Kidney (tissue), 14 donors: ENCODE results near the gene NR3C1. TPM values are rescaled to one million over a fixed set of nuclear protein-coding genes. Genes with fewer than 3 reads are reported as not detected.

Experiments used
- DNase-seq, 5 donors: peaks; one replicate each; pipeline ENCODE4 v3.0.0-alpha.2; 2013 to 2020
- FAIRE-seq: peaks from 2 replicates; lab custom pipeline; 2012; peaks lifted over from hg19 to GRCh38; lab: Jason Lieb, UNC
- H3K27ac ChIP-seq, 2 donors: one replicate each; pipeline ENCODE4 v1.7.0; 2013; ENCODE audit warnings: low read depth in 2 of 2, low read length in 2 of 2, inconsistent platforms in 1 of 2
- H3K27me3 ChIP-seq: one replicate; pipeline ENCODE4 v1.7.1; 2013; ENCODE audit warnings: low read length, inconsistent platforms; ENCODE audit not compliant: control insufficient read depth, insufficient read depth
- H3K36me3 ChIP-seq, 3 donors: one replicate each; pipeline versions ENCODE4 v1.7.0 to v1.7.1; 2013; ENCODE audit warnings: low read length in 3 of 3, control low read depth in 1 of 3, inconsistent platforms in 1 of 3; ENCODE audit not compliant: insufficient read depth in 3 of 3, control insufficient read depth in 2 of 3
- H3K4me1 ChIP-seq, 3 donors: one replicate each; pipeline versions ENCODE4 v1.7.0 to v1.7.1; 2013; ENCODE audit warnings: low read length in 3 of 3, inconsistent platforms in 1 of 3, low read depth in 1 of 3; ENCODE audit not compliant: control insufficient read depth in 2 of 3, insufficient read depth in 2 of 3
- H3K4me3 ChIP-seq, 3 donors: one replicate each; pipeline versions ENCODE4 v1.7.0 to v1.8.1; 2013; ENCODE audit warnings: low read length in 3 of 3, control low read depth in 1 of 3, inconsistent platforms in 1 of 3
- H3K9ac ChIP-seq, 3 donors: one replicate each; pipeline versions ENCODE4 v1.7.0 to v1.7.1; 2013; ENCODE audit warnings: low read length in 3 of 3, control low read depth in 1 of 3, inconsistent platforms in 1 of 3
- H3K9me3 ChIP-seq, 3 donors: one replicate each; pipeline versions ENCODE4 v1.7.0 to v1.7.1; 2013; ENCODE audit warnings: low read length in 3 of 3, control low read depth in 1 of 3, inconsistent platforms in 1 of 3; ENCODE audit not compliant: control insufficient read depth in 2 of 3, insufficient read depth in 1 of 3
- intact Hi-C: fragments of 100-400 bp; cut with DNase I; formaldehyde crosslinking; loops from one replicate; pipeline ENCODE4 v1.11.1; 2022
- polyA plus RNA-seq: library from polyadenylated mRNA; stranded (reverse); fragments of 350-450 nt; fragmentation: Illumina TruSeq; extraction: RNeasy Lipid Tissue Mini Kit (QIAGEN cat#74804); gene quantifications from one replicate; pipeline ENCODE4 v1.2.3, GENCODE V29; 2014; ENCODE audit warnings: low read depth, low replicate concordance; ENCODE audit not compliant: insufficient read depth
- total RNA-seq: library from RNA; stranded (reverse); fragmentation: NEBNext Ultra II Directional; extraction: Animal tissue kit (Norgen Biotek cat#: 25700); gene quantifications from one replicate; pipeline ENCODE4 v1.2.1, GENCODE V29; 2021
- TF ChIP-seq, protein P1 (sequence below): IDR thresholded peaks from 3 replicates; pipeline ENCODE4 v1.5.1; 2012; ENCODE audit warnings: mild to moderate bottlenecking, moderate library complexity, borderline replicate concordance; ENCODE audit not compliant: insufficient read depth; ENCODE audit errors: extremely low read depth
- donor health status: control.
- donor health status: control.
- donor health status: control.
- donor health status: control.
- donor health status: control.
- donor health status: DM: yes; HTN: yes; CAD: no.
- donor health status: Normal renal cell carcinoma (clear cell type).

Gene NR3C1
- total and polyA plus RNA-seq, 2 donors from 2014 or later: 23.4 to 69.0 TPM

DNA sequence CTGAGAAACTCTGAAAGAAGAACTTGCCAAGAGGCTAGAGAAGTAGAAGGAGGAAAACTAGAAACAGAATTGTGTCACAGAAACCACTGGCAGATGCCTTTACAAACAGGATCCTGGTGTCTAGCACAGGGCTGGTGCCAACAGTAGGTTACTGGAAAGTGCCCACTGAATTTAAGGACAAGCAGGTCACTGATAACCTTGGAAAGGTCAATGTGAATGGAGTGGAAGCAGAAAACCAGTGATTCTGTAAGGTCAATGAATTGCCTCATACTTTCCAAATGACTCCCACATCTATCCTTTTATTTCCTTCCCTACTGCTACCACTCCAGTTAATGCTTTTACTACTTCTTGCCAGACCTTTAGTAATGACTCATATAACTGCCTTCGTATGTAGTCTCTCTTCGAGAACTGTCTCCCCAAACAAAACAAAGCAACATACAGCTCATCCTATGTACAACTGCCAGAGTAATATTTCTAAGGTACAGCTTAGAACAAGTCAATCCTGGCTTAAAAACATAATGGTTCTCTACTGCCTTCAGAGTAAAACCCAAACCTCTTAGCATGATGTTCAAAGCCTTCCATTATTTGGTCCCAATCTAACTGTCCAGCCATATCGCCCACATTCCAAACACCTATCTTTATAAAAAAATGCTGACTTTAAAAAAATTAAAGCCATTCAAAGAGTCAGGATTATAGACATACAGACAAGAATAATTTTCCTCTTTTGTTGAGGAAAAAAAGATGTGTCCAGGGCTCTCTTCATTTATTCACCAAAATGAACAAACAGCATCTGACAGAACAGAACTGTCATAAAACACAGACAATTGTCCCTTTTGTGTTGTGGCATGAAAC is 52.5 kb downstream of the NR3C1 start:
- Histone ChIP-seq H3K4me1 (peaks cover 0 to 30% (median 18%) of the 10 kb centered on the region in 3 donors), H3K36me3 (no peaks in the 10 kb centered on the region), H3K4me3 (no peak overlapping the region), H3K27ac (no peak overlapping the region), H3K9ac (no peak overlapping the region), H3K27me3 (no peaks in the 10 kb centered on the region), H3K9me3 (no peaks in the 10 kb centered on the region)
- DNase-seq (no peak), FAIRE-seq (no peak)
- intact Hi-C loops: no loop called here
- TF ChIP-seq, protein P1, sequence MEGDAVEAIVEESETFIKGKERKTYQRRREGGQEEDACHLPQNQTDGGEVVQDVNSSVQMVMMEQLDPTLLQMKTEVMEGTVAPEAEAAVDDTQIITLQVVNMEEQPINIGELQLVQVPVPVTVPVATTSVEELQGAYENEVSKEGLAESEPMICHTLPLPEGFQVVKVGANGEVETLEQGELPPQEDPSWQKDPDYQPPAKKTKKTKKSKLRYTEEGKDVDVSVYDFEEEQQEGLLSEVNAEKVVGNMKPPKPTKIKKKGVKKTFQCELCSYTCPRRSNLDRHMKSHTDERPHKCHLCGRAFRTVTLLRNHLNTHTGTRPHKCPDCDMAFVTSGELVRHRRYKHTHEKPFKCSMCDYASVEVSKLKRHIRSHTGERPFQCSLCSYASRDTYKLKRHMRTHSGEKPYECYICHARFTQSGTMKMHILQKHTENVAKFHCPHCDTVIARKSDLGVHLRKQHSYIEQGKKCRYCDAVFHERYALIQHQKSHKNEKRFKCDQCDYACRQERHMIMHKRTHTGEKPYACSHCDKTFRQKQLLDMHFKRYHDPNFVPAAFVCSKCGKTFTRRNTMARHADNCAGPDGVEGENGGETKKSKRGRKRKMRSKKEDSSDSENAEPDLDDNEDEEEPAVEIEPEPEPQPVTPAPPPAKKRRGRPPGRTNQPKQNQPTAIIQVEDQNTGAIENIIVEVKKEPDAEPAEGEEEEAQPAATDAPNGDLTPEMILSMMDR: no peak

DNA sequence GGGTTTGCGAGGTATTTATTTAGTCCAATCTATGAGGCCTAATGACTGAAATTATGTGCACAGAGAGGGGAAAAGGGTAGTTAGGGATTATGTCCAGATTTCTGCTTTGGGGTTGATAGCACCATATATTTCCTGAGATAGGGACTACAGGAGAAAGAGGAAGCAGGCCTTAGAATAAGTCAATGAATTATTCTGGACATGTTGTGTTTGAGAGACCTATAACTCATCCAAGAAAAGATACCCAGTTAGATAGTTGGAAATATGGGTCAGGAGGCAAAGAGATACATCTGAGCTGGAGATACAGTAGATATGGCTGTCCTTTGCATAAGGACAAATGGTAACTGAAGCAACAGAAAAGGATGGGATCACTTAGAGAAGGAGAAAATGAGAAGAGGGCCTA is 53.1 kb downstream of the NR3C1 start:
- H3K27me3 ChIP-seq: no peaks in the 10 kb centered on the region
- intact Hi-C loops: no loop called here
- H3K9ac ChIP-seq: no peak overlapping the region
- H3K27ac ChIP-seq: no peak overlapping the region
- H3K4me3 ChIP-seq: no peak overlapping the region
- no peaks in the 10 kb centered on the region for H3K9me3 ChIP-seq
- TF ChIP-seq, protein P1: no peak
- no peak for DNase-seq
- H3K4me1 ChIP-seq: peaks cover 0 to 23% (median 18%) of the 10 kb centered on the region in 3 donors
- no peak for FAIRE-seq
- H3K36me3 ChIP-seq: no peaks in the 10 kb centered on the region

DNA sequence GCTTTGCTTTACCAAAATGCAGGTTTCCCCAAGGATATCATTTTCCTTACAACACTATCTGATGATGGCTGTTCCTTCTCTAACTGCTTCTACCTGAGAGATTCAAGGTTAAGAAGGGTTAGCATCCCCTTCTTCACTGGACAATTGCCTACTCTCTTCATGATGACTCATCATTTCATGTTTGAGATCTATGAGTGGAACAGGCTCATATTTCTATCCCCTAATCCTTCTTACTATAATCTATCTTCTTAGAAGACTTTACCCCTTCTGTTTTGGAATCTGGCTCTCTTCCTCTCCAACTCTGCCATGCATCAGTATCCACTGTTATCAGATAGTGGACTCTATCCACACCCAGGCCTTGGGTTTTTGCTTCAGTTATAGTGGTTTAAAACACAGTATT is 54.3 kb downstream of the NR3C1 start:
- no peaks in the 10 kb centered on the region for H3K9me3 ChIP-seq
- H3K27ac ChIP-seq: no peak overlapping the region
- no peaks in the 10 kb centered on the region for H3K36me3 ChIP-seq
- DNase-seq (no peak), FAIRE-seq (no peak)
- intact Hi-C loops: no loop called here
- TF ChIP-seq, protein P1: no peak
- no peak overlapping the region for H3K4me3 ChIP-seq
- H3K4me1 ChIP-seq: peaks cover 0 to 19% (median 18%) of the 10 kb centered on the region in 3 donors
- no peaks in the 10 kb centered on the region for H3K27me3 ChIP-seq
- no peak overlapping the region for H3K9ac ChIP-seq
